Subcutaneous adipose tissue (tissue), 4 donors: ENCODE measurements around the gene DCDC2C. TPM values are rescaled to one million over a fixed set of nuclear protein-coding genes. Genes with fewer than 3 reads are reported as not detected.

Source experiments
- total RNA-seq, 4 donors: library from RNA; depleted of rRNA; stranded (reverse); fragments of >200 nt; gene quantifications; one replicate each; pipeline ENCODE4 v1.1.0, GENCODE V29; 2016
- TF ChIP-seq, protein P1 (sequence below): fragments of 450-650 bp; IDR thresholded peaks from one replicate; pipeline ENCODE4 v1.5.1; 2016; ENCODE audit warnings: low read depth, mild to moderate bottlenecking, control low read depth, antibody characterized with exemption, moderate library complexity

DCDC2C gene
- total RNA-seq, 4 donors from 2014 or later = not detected

DNA sequence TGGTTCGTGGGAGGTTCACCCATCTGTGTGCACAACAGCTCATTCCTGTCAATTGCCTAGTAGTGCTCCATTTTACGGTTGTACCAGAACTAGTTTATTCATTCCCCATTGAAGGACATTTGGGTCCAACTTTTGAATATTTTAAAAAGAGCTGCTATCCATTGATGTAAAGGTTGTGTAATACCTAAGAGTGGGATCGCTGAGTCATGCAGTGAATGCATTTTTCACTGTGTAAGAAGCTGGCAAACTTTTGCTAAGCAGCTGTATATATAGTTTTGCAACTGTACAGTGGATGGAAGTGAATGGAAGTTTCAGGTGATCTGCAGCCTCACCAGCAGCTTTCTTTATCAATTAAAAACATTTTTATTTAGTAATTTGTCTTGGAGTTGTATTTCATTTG is 104.5 kb downstream of the DCDC2C start:
- TF ChIP-seq, protein P1, sequence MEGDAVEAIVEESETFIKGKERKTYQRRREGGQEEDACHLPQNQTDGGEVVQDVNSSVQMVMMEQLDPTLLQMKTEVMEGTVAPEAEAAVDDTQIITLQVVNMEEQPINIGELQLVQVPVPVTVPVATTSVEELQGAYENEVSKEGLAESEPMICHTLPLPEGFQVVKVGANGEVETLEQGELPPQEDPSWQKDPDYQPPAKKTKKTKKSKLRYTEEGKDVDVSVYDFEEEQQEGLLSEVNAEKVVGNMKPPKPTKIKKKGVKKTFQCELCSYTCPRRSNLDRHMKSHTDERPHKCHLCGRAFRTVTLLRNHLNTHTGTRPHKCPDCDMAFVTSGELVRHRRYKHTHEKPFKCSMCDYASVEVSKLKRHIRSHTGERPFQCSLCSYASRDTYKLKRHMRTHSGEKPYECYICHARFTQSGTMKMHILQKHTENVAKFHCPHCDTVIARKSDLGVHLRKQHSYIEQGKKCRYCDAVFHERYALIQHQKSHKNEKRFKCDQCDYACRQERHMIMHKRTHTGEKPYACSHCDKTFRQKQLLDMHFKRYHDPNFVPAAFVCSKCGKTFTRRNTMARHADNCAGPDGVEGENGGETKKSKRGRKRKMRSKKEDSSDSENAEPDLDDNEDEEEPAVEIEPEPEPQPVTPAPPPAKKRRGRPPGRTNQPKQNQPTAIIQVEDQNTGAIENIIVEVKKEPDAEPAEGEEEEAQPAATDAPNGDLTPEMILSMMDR = no peak

DNA sequence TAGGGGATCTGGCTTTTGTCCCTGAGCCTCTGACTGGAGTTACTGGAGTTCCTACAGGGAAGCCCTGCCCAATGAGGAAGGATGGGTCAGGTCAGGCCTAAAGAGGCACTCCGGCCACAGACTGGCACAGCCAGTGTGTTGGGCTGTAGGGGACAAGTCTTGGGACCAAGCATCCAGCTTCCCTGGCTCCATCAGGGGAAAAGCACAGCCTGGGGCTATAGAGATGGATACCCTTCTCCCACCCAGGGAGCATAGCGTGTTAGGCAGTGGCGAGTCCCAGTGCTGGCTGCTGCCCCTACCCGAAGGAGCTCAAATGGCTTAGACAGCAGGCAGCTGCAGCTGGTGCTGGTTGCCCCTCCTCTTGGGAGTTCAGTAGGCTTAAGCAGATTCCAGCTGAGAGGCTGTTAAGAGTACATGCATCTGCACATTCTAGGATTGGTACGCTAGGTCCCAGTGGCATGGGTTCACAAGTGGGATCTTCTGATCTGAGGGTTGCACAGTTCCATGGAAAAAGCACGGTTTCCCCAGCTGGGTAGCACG is 111.4 kb downstream of the DCDC2C start:
- TF ChIP-seq, protein P1 = no peak

DNA sequence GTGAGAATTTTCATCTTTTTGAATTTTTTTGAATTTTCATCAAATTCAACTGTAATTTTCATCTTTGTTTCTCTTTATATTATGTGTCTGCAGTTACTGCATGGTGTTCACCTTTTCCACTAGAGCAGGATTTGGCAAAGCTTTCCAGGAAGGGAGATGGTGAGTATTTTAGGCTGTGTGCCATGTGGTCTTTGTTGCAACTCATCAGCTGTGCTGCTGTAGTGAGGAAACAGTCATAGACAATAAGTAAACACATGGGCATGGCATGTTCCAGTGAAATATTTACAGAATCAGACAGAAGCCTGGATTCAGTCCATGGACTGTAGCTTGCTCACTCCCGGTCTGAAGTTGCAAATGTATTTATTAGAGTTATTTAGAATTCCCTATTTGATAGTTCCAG is 120.4 kb downstream of the DCDC2C start:
- TF ChIP-seq, protein P1 = no peak

DNA sequence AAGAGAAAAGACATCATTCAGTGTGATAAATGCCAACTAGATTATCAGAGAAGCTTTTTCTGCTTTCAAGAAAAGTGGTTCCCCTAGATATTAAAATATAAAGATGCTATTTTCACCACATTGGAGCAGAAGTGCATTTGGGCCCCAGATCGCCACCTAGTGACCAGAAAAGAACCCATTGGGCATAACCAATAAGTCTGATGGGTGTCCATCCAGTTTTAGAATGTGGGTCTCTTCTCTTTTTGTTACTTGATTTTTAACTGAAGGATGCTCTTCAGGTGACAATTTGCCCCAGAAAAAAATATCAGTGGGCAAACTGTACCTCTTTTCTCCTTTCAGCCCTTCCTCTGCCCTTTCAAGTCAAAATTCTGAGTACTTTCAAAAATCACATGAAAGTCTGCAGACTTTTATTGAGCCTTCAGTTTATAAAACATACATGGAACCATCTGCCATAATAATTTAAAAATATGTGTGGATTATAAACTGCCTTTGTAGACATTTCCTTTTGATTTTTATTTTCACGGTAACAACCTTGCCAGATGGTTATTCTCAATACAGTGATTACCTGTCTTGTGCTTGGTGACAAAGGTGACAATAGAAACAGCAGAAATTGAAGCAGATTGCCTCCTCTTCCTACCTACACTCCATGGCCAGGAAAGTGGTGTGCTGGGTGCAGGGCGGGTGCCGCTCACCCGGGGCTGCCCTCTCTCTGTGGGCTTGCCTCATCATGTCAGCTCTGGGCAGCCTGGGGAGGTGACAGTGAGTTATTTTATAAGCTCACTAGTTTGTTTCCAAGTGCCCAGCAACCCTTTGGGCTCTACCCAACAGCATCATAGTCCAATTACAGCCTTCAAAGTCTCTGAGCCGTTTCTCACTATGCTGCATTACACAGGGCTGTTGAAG is 124.5 kb downstream of the DCDC2C start:
- TF ChIP-seq, protein P1 = no peak

DNA sequence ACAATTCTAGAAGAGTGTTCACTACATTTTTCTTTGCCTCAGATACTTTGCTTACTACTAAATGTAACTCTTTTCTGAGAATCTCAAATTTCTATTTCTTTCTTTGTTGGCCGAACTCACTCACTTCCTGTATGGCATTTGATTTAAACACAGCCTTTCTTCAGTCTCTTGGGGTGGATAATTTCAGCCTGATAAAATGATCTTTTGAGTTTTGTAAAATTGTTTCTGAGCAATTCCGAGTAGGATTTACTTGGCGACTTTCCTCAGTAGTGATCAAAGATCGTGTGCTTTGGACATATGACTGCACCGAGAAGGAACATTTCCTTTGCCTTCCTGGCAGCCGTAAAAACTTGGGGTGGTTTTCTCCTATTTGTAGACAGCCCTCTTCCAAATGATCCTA is 127.4 kb downstream of the DCDC2C start:
- TF ChIP-seq, protein P1 = no peak

DNA sequence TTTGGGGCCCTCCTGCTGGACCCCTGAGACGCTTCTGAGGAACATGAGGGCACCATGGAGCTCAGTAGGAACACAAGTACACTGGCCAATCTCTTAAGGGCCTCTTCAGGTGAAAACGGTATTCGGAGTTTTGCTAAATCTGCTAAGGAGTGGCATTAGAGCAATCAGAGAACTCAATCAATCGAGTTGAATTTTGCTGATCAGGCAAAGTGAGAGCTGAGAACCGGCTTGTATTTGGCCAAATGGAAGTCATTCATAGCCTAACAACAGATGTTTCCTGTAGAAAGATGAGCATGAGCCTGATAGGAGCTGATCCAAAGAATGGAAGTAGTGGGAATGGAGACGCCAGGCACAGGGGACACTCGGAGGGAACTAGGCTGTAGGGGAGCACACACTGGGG is 133.7 kb downstream of the DCDC2C start:
- TF ChIP-seq, protein P1 = no peak

DNA sequence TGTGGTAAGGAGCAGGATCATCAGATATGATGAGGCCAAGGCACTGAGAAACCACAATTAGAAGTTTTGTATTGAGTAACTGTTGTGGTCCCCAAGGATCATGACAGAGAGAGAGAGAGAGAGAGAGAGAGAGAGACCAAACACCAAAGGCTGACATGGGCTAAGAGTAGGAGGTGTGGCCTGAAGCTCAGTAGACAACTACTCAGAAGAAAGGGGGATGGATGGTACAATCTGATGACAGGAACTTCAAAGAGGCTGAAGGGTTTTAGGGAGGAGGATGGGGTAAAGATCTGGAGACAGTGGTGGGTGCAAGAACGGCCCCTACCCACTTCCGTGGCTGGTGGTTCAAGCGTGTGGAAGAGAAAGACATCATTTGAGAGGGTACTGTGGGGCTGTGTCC is 135.0 kb downstream of the DCDC2C start:
- TF ChIP-seq, protein P1 = no peak
